Endothelial cell (in vitro differentiated cells): Measurements from ENCODE around the gene ARHGEF12. TPM values are rescaled to one million over a fixed set of nuclear protein-coding genes. Genes with fewer than 3 reads are reported as not detected.

Experiments used
- DNase-seq: peaks from one replicate; pipeline ENCODE4 v3.0.0; 2021; ENCODE audit warnings: low spot score
- H3K27ac Mint-ChIP-seq: one replicate; pipeline ENCODE4 v1.8.0; 2021; ENCODE audit warnings: mixed read lengths, inconsistent platforms; ENCODE audit not compliant: unreplicated experiment
- H3K27me3 Mint-ChIP-seq: one replicate; pipeline ENCODE4 v1.8.0; 2021; ENCODE audit warnings: mild to moderate bottlenecking, moderate library complexity, mixed read lengths, inconsistent platforms; ENCODE audit not compliant: unreplicated experiment
- H3K36me3 Mint-ChIP-seq: one replicate; pipeline ENCODE4 v1.8.0; 2021; ENCODE audit warnings: mild to moderate bottlenecking, low read depth, mixed read lengths, inconsistent platforms; ENCODE audit not compliant: unreplicated experiment
- H3K4me1 Mint-ChIP-seq: one replicate; pipeline ENCODE4 v1.8.0; 2021; ENCODE audit warnings: mild to moderate bottlenecking, mixed read lengths, inconsistent platforms; ENCODE audit not compliant: unreplicated experiment
- H3K4me3 Mint-ChIP-seq: one replicate; pipeline ENCODE4 v1.8.0; 2021; ENCODE audit warnings: mild to moderate bottlenecking, mixed read lengths, inconsistent platforms; ENCODE audit not compliant: unreplicated experiment
- H3K9me3 Mint-ChIP-seq: one replicate; pipeline ENCODE4 v1.8.0; 2021; ENCODE audit warnings: mixed read lengths, inconsistent platforms; ENCODE audit not compliant: unreplicated experiment
- total RNA-seq: library from RNA; stranded (reverse); fragmentation: NEBNext Ultra II Directional; extraction: Animal tissue kit (Norgen Biotek cat#: 25700); gene quantifications from one replicate; pipeline ENCODE4 v1.2.1, GENCODE V29; 2021; ENCODE audit not compliant: unreplicated experiment
- TF ChIP-seq, protein P1 (sequence below): fragments of 200-600 bp; sonication (generic); IDR thresholded peaks from one replicate; pipeline ENCODE4 v1.5.0; 2021; ENCODE audit warnings: antibody characterized with exemption; ENCODE audit not compliant: unreplicated experiment

The ARHGEF12 gene
- total RNA-seq, 1 donor from 2014 or later: 128 TPM

DNA sequence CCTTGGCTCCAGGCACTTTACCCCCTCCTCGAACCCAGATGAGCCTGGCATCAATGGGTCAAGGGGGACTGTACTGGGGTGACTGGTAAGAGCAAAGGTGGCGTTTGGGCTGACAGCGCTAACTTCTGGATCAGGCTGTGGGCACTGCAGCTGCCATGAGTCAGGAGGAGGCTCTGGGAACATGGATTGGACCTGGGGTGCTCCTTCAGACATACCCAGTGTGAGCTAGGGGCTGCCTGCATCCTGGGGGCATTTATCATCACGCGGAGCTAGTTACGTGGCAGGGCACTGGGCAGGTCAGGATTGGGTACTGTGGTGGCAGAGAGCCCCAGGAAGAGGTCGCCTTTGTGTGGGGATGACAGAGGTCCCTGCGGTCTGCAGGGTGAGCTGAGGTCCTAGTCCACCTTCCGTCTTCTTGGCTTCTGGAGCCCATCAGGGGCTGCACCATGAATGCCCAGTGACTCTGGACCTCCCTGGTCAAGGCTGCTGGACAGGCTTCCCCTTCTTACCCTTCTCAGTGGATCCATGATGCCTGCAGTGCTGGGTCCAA lies 188.4 kb downstream of the ARHGEF12 start:
- no peaks in the 10 kb centered on the region for H3K36me3 Mint-ChIP-seq
- no peak for DNase-seq
- H3K9me3 Mint-ChIP-seq: no peaks in the 10 kb centered on the region
- H3K4me1 Mint-ChIP-seq: peaks cover 3% of the 10 kb centered on the region
- no peak overlapping the region for H3K27ac Mint-ChIP-seq
- no peak overlapping the region for H3K4me3 Mint-ChIP-seq
- TF ChIP-seq, protein P1, sequence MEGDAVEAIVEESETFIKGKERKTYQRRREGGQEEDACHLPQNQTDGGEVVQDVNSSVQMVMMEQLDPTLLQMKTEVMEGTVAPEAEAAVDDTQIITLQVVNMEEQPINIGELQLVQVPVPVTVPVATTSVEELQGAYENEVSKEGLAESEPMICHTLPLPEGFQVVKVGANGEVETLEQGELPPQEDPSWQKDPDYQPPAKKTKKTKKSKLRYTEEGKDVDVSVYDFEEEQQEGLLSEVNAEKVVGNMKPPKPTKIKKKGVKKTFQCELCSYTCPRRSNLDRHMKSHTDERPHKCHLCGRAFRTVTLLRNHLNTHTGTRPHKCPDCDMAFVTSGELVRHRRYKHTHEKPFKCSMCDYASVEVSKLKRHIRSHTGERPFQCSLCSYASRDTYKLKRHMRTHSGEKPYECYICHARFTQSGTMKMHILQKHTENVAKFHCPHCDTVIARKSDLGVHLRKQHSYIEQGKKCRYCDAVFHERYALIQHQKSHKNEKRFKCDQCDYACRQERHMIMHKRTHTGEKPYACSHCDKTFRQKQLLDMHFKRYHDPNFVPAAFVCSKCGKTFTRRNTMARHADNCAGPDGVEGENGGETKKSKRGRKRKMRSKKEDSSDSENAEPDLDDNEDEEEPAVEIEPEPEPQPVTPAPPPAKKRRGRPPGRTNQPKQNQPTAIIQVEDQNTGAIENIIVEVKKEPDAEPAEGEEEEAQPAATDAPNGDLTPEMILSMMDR: no peak
- peaks cover 2% of the 10 kb centered on the region for H3K27me3 Mint-ChIP-seq

- peaks cover 3% of the 10 kb centered on the region for H3K4me1 Mint-ChIP-seq
- no peaks in the 10 kb centered on the region for H3K36me3 Mint-ChIP-seq
- H3K4me3 Mint-ChIP-seq: no peak overlapping the region
- no peaks in the 10 kb centered on the region for H3K9me3 Mint-ChIP-seq
- TF ChIP-seq, protein P1: no peak
- DNase-seq: no peak
- peaks cover 4% of the 10 kb centered on the region for H3K27me3 Mint-ChIP-seq
- H3K27ac Mint-ChIP-seq: no peak overlapping the region
Observed at GRCh38 chr11:120525261-120526171, 189.3 kb downstream of the ARHGEF12 start.

DNA sequence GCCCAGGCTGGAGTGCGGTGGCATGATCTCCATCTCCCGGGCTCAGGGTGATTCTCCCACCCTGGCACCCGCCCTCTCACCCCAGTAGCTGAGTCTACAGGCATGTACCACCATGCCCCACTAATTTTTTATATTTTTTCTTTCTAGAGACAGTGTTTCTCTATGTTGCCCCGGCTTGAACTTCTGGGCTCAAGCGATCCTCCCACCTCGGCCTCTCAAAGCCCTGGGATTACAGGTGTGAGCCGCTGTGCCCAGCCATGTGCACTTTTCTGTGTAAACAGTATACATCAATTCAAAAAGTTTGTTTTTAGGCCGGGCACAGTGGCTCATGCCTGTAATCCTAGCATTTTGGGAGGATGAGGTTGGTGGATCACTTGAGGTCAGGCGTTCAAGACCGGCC lies 190.0 kb downstream of the ARHGEF12 start:
- DNase-seq: no peak
- Mint-ChIP-seq H3K27me3 (peaks cover 4% of the 10 kb centered on the region), H3K36me3 (no peaks in the 10 kb centered on the region), H3K9me3 (no peaks in the 10 kb centered on the region), H3K27ac (no peak overlapping the region), H3K4me3 (no peak overlapping the region), H3K4me1 (peaks cover 3% of the 10 kb centered on the region)
- TF ChIP-seq, protein P1: no peak

DNA sequence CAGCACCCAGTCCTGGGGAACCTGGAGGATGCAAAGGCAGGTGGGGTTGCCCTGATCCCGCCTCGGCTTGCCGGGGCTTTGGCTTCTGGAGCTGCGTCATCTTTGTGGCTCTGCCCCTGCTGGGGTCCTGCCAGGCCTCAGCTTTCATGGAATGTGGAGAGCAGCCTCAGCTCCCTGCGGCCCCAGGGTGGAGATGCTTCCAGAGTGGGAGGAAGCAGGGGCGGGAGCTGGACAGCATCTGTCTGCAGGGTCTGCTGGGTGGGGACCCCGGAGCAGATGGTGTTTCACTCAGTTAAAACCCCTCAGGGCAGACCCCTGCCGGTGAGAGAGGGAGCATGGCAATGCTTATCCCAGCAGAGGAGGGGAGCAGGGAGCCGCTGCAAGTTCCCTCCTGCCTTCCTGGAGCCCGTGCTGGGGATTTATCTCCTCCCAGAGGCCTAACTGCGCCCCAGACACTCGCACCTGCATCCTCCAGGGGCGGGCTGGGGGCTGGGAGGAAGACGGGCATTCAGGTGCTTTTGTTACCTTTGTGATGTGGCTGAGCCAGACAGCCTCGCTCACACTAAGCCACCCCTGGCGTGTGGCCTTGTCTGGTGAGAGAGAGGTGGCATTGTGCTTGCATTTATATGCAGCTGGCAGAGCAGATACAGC lies 191.0 kb downstream of the ARHGEF12 start:
- H3K4me3 Mint-ChIP-seq: no peak overlapping the region
- no peak overlapping the region for H3K27ac Mint-ChIP-seq
- no peaks in the 10 kb centered on the region for H3K36me3 Mint-ChIP-seq
- H3K4me1 Mint-ChIP-seq: peaks cover 3% of the 10 kb centered on the region
- TF ChIP-seq, protein P1: no peak
- H3K9me3 Mint-ChIP-seq: no peaks in the 10 kb centered on the region
- H3K27me3 Mint-ChIP-seq: peaks cover 4% of the 10 kb centered on the region
- no peak for DNase-seq

DNA sequence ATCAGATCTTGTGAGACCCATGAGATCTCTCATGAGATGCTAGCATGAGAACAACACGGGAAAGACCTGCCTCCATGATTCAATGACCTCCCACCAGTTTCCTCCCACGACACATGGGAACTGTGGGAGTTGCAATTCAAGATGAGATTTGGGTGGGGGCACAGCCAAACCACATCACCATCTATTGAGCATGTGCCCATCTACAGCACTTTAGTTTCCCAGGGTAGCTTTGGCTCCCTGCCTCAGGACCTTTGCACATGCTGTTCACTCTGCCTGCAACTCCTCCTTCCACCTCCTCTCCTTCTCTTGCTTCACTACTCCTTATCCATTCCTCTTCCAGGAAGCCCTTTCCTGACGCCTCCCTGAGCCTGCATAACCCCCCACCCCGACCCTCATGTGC lies 192.5 kb downstream of the ARHGEF12 start:
- no peak overlapping the region for H3K27ac Mint-ChIP-seq
- peaks cover 3% of the 10 kb centered on the region for H3K4me1 Mint-ChIP-seq
- H3K9me3 Mint-ChIP-seq: no peaks in the 10 kb centered on the region
- no peak for DNase-seq
- H3K27me3 Mint-ChIP-seq: peaks cover 2% of the 10 kb centered on the region
- H3K36me3 Mint-ChIP-seq: peaks cover 3% of the 10 kb centered on the region
- no peak overlapping the region for H3K4me3 Mint-ChIP-seq
- TF ChIP-seq, protein P1: no peak
